Small intestine (tissue), 7 donors: ENCODE data around the gene INTS2. TPM values are rescaled to one million over a fixed set of nuclear protein-coding genes. Genes with fewer than 3 reads are reported as not detected.
"Not testable (repeated sequence)": the region's sequence is repeated elsewhere in the genome, so short reads cannot be mapped to it uniquely, and the experiment has no call there.

Experiments used
- DNase-seq, 2 donors: peaks; one replicate each; pipeline versions ENCODE4 v3.0.0 to v3.0.0-alpha.2; 2013
- FAIRE-seq: peaks from 2 replicates; lab custom pipeline; 2012; peaks lifted over from hg19 to GRCh38; lab: Jason Lieb, UNC
- H3K27ac ChIP-seq, 3 donors: one replicate each; pipeline ENCODE4 v1.5.1; 2013; ENCODE audit warnings: low read length in 2 of 3, mild to moderate bottlenecking in 2 of 3, control low read depth in 1 of 3, inconsistent platforms in 1 of 3, low read depth in 1 of 3, moderate library complexity in 1 of 3
- H3K27me3 ChIP-seq, 3 donors: one replicate each; pipeline ENCODE4 v1.6.1; 2013; ENCODE audit warnings: low read length in 3 of 3, inconsistent platforms in 1 of 3; ENCODE audit not compliant: control insufficient read depth in 3 of 3, insufficient read depth in 3 of 3
- H3K36me3 ChIP-seq, 3 donors: one replicate each; pipeline ENCODE4 v1.6.1; 2013; ENCODE audit warnings: low read length in 3 of 3, inconsistent platforms in 1 of 3, low read depth in 1 of 3, mild to moderate bottlenecking in 1 of 3, moderate library complexity in 1 of 3; ENCODE audit not compliant: control insufficient read depth in 3 of 3, insufficient read depth in 2 of 3
- H3K4me1 ChIP-seq, 3 donors: one replicate each; pipeline ENCODE4 v1.6.1; 2013; ENCODE audit warnings: low read length in 2 of 3, inconsistent platforms in 1 of 3, low read depth in 1 of 3, mild to moderate bottlenecking in 1 of 3, moderate library complexity in 1 of 3; ENCODE audit not compliant: control insufficient read depth in 3 of 3, insufficient read depth in 2 of 3
- H3K4me3 ChIP-seq, 3 donors: one replicate each; pipeline ENCODE4 v1.5.1; 2013; ENCODE audit warnings: low read length in 3 of 3, control low read depth in 1 of 3, inconsistent platforms in 1 of 3, low read depth in 1 of 3, mild to moderate bottlenecking in 1 of 3, moderate library complexity in 1 of 3
- H3K9me3 ChIP-seq, 2 donors: one replicate each; pipeline ENCODE4 v1.6.1; 2013; ENCODE audit warnings: low read depth in 1 of 2, low read length in 1 of 2; ENCODE audit not compliant: control insufficient read depth in 2 of 2, insufficient read depth in 1 of 2
- WGBS, 3 donors: extraction: QIAGEN DNeasy Blood & Tissue Kit; methylation state at CpG; one replicate each; pipeline ENCODE4 v1.1.7; 2013; 5-methylcytosine and 5-hydroxymethylcytosine counted together
- polyA plus RNA-seq, 4 donors: library from polyadenylated mRNA; stranded (reverse) in 3 of 4; unstranded in 1 of 4; fragments of 200-250 nt in 3 of 4; fragments of 120-200 nt in 1 of 4; gene quantifications; one replicate each; pipeline versions ENCODE4 v1.2.1 to v1.2.3, GENCODE V29; 2013
- donor health status: healthy with polysubstance abuse.
- donor health status: control.
- donor health status: control.
- donor health status: Bipolar disorder and iron deficiency.
- donor health status: healthy.

Gene INTS2
- polyA plus RNA-seq, 4 donors: 0.81 to 7.7 (median 2.6) TPM

- no peaks in the 10 kb centered on the region for H3K4me1 ChIP-seq
- WGBS, 3 donors: 89 to 93% (median 91%) methylated on average over 7 of the region's 7 CpGs
- no peaks in the 10 kb centered on the region for H3K27me3 ChIP-seq
- H3K36me3 ChIP-seq: peaks cover 2 to 22% (median 7%) of the 10 kb centered on the region in 3 donors
- no peak for DNase-seq
- H3K4me3 ChIP-seq: no peak overlapping the region
- no peak overlapping the region for H3K27ac ChIP-seq
- H3K9me3 ChIP-seq: no peaks in the 10 kb centered on the region
- no peak for FAIRE-seq
Measured at GRCh38 chr17:61908292-61909037, 19.3 kb downstream of the INTS2 start.

GRCh38 chr17:61907361-61907760 is 20.4 kb downstream of the INTS2 start:
- H3K27ac ChIP-seq: no peak overlapping the region
- 94 to 96% (median 96%) methylated on average over 5 of the region's 5 CpGs for WGBS, 3 donors
- no peaks in the 10 kb centered on the region for H3K27me3 ChIP-seq
- H3K36me3 ChIP-seq: peaks cover 3 to 26% (median 9%) of the 10 kb centered on the region in 3 donors
- H3K4me3 ChIP-seq: no peak overlapping the region
- H3K9me3 ChIP-seq: no peaks in the 10 kb centered on the region
- DNase-seq: no peak
- no peaks in the 10 kb centered on the region for H3K4me1 ChIP-seq
- no peak for FAIRE-seq

- no peak overlapping the region for H3K4me3 ChIP-seq
- H3K27me3 ChIP-seq: no peaks in the 10 kb centered on the region
- peak; percentile 8 to 84 for DNase-seq
- no peak for FAIRE-seq
- no peaks in the 10 kb centered on the region for H3K4me1 ChIP-seq
- H3K9me3 ChIP-seq: no peaks in the 10 kb centered on the region
- H3K27ac ChIP-seq: peak overlapping the region in 1 of 3 donors; percentile 55
- H3K36me3 ChIP-seq: peaks cover 5 to 32% (median 5%) of the 10 kb centered on the region in 3 donors
- WGBS, 3 donors: 22 to 54% (median 28%) methylated on average over 5 of the region's 5 CpGs
Measured at GRCh38 chr17:61904094-61904710, 23.6 kb downstream of the INTS2 start.

- WGBS, 3 donors: 96 to 98% (median 98%) methylated on average over 3 of the region's 3 CpGs
- peaks cover 4 to 35% (median 7%) of the 10 kb centered on the region in 3 donors for H3K36me3 ChIP-seq
- DNase-seq (no peak), FAIRE-seq (no peak)
- no peaks in the 10 kb centered on the region for H3K4me1 ChIP-seq
- no peak overlapping the region for H3K27ac ChIP-seq
- no peak overlapping the region for H3K4me3 ChIP-seq
- H3K9me3 ChIP-seq: no peaks in the 10 kb centered on the region
- no peaks in the 10 kb centered on the region for H3K27me3 ChIP-seq
Measured at GRCh38 chr17:61903251-61903650, 24.5 kb downstream of the INTS2 start.

GRCh38 chr17:61897548-61898180 is 30.1 kb downstream of the INTS2 start:
- H3K4me3 ChIP-seq: no peak overlapping the region
- H3K27ac ChIP-seq: no peak overlapping the region
- DNase-seq (no peak), FAIRE-seq (no peak)
- H3K27me3 ChIP-seq: no peaks in the 10 kb centered on the region
- 92 to 99% (median 98%) methylated on average over 2 of the region's 2 CpGs for WGBS, 3 donors
- H3K9me3 ChIP-seq: no peaks in the 10 kb centered on the region
- peaks cover 0 to 26% (median 7%) of the 10 kb centered on the region in 3 donors for H3K36me3 ChIP-seq
- H3K4me1 ChIP-seq: no peaks in the 10 kb centered on the region

GRCh38 chr17:61895391-61895790 is 32.4 kb downstream of the INTS2 start:
- H3K9me3 ChIP-seq: no peaks in the 10 kb centered on the region
- peaks cover 0 to 28% (median 6%) of the 10 kb centered on the region in 3 donors for H3K36me3 ChIP-seq
- FAIRE-seq: no peak

GRCh38 chr17:61894310-61894709 is 33.5 kb downstream of the INTS2 start:
- H3K27ac ChIP-seq, H3K4me3 ChIP-seq, DNase-seq, H3K9me3 ChIP-seq, H3K4me1 ChIP-seq, H3K27me3 ChIP-seq, FAIRE-seq: not testable (repeated sequence)
- peaks cover 0 to 26% (median 4%) of the 10 kb centered on the region in 3 donors for H3K36me3 ChIP-seq
- WGBS, 3 donors: 77 to 80% (median 79%) methylated on average over 5 of the region's 5 CpGs

More at GRCh38 chr17:61895391-61895790, 32.4 kb downstream of the INTS2 start:
- H3K27ac ChIP-seq: no peak overlapping the region
- WGBS, 3 donors: 63 to 70% (median 68%) methylated on average over 2 of the region's 2 CpGs
- no peaks in the 10 kb centered on the region for H3K4me1 ChIP-seq
- no peak overlapping the region for H3K4me3 ChIP-seq
- DNase-seq: no peak
- no peaks in the 10 kb centered on the region for H3K27me3 ChIP-seq

GRCh38 chr17:61887733-61888132 is 40.0 kb downstream of the INTS2 start:
- 96 to 99% (median 97%) methylated on average over 6 of the region's 6 CpGs for WGBS, 3 donors
- H3K4me1 ChIP-seq, H3K4me3 ChIP-seq, FAIRE-seq, H3K9me3 ChIP-seq, H3K27ac ChIP-seq, H3K27me3 ChIP-seq, DNase-seq: not testable (repeated sequence)
- H3K36me3 ChIP-seq: peaks cover 0 to 42% (median 2%) of the 10 kb centered on the region in 3 donors
